Measurements from ENCODE around the gene ANGPTL4.
"Not testable (repeated sequence)": the region's sequence is repeated elsewhere in the genome, so short reads cannot be mapped to it uniquely, and the experiment has no call there.

Gene ANGPTL4

DNA sequence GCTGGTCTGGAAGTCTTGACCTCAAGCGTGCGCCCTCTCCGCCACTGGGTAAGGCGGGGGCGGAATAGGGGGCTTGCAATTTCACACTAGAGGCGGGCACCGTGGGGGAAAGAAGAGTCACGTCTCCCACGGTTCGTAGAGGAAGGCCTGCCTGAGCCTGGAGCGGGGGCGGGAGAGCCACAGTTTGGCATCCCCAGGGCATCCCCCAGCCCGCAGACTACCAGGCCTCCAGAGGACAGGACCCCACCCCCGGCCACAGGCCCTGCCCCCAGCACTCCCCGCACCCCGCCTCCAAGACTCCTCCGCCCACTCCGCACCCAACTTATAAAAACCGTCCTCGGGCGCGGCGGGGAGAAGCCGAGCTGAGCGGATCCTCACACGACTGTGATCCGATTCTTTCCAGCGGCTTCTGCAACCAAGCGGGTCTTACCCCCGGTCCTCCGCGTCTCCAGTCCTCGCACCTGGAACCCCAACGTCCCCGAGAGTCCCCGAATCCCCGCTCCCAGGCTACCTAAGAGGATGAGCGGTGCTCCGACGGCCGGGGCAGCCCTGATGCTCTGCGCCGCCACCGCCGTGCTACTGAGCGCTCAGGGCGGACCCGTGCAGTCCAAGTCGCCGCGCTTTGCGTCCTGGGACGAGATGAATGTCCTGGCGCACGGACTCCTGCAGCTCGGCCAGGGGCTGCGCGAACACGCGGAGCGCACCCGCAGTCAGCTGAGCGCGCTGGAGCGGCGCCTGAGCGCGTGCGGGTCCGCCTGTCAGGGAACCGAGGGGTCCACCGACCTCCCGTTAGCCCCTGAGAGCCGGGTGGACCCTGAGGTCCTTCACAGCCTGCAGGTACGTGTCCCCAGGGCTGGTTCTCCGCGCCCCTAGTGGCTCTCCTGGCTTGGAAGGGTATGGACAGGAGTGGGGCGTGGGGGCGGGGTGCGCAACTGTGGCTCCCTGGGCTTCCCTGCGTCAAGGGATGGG, at the start of gene ANGPTL4:
Gene ANGPTL4 (plus strand): TSS at position 353 of the 969 bp plus-strand sequence. CDS start 167 bp downstream, at position 520.
- DNase-seq (ENCODE audit: low read depth in 2 of 2): no peak

DNA sequence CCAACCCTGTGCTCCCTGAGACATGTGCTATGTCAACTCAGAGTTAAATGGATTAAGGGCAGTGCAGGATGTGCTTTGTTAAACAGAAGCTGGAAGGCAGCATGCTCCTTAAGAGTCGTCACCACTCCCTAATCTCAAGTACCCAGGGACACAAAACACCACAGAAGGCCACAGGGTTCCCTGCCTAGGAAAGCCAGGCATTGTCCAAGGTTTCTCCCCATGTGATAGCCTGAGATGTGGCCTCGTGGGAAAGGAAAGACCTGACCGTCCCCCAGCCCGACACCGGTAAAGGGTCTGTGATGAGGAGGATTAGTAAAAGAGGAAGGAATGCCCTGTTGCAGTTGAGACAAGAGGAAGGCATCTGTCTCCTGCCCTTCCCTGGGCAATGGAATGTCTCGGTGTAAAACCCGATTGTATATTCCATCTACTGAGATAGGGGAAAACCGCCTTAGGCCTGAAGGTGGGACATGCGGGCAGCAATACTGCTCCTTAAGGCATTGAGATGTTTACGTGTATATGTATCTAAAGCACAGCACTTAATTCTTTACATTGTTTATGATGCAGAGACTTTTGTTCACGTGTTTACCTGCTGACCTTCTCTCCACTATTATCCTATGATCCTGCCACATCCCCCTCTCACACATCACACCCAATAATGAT, 48.8 kb upstream of the ANGPTL4 start:
- not testable (repeated sequence) for DNase-seq (ENCODE audit: low read depth in 2 of 2)

- no peak for DNase-seq (ENCODE audit: low read depth in 2 of 2)
Observed at GRCh38 chr19:8316351-8317125, 47.4 kb upstream of the ANGPTL4 start.

DNA sequence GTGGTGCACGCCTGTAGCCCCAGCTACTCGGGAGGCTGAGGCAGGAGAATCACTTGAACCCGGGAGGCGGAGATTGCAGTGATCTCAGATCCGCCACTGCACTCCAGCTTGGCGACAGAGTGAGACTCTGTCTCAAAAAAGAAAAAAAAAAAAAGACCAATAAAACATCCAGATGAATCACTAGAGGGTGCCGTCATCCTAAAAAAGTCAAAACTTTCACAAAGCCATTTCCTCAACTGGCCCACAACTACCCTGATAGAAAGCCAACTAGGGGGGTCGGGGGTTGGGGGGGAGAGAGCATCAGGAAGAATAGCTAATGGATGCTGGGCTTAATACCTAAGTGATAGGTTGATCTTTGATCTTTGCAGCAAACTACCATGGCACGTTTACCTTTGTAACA, 45.1 kb upstream of the ANGPTL4 start:
- DNase-seq (ENCODE audit: low read depth in 2 of 2): not testable (repeated sequence)

DNA sequence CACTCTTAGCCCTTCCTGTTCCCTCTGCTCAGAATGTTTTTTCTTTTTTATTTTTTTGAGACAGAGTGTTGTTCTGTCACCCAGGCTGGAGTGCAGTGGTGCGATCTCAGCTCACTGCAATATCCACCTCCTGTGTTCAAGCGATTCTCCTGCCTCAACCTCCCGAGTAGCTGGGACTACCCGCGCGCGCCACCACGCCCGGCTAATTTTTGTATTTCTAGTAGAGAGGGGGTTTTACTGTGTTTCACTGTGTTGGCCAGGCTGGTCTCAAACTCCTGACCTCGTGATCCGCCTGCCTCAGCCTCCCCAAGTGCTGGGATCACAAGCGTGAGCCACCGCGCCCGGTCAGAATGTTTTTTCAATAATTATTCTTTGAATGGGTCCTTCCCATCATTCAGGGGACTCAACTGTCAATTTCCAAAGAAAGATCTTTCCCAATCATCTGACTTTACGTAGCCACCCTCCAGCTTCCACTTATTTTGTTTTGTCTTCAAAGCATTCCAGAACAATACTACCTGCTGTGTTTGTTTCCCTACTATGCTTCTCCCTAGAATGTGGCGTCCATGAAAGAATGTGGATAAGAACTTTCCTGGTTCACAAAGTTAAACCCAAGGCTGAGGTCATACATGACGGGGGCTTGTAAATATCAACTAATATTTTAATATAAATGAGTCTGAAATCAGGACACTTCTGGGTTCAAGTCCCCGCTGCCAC, 44.0 kb upstream of the ANGPTL4 start:
- no peak for DNase-seq (ENCODE audit: low read depth in 2 of 2)

DNA sequence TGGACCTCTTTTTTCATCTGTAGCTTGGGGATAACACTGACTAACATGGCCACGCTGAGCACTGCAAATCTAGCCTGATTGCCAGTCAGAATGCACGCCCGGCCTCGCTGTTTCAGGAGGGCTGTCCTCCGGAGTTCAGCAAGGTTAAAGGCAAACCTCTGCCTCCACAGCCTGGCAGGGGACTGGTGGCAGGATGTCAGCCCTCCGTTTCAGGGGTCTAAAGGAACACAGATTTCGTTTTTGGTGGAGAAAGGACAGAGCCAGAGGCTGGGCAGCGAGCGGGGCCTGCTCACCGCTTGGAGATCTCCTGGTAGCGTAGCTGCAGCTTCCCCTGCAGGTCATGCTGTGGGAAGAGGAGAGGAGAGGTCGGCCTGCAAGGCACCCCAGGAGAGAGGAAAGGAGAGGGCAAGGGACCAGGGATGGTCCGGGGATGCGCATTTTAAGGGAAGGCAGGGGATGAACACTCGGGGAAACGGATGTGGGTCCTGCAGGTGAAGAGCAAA, 43.3 kb upstream of the ANGPTL4 start:
- no peak for DNase-seq (ENCODE audit: low read depth in 2 of 2)

DNA sequence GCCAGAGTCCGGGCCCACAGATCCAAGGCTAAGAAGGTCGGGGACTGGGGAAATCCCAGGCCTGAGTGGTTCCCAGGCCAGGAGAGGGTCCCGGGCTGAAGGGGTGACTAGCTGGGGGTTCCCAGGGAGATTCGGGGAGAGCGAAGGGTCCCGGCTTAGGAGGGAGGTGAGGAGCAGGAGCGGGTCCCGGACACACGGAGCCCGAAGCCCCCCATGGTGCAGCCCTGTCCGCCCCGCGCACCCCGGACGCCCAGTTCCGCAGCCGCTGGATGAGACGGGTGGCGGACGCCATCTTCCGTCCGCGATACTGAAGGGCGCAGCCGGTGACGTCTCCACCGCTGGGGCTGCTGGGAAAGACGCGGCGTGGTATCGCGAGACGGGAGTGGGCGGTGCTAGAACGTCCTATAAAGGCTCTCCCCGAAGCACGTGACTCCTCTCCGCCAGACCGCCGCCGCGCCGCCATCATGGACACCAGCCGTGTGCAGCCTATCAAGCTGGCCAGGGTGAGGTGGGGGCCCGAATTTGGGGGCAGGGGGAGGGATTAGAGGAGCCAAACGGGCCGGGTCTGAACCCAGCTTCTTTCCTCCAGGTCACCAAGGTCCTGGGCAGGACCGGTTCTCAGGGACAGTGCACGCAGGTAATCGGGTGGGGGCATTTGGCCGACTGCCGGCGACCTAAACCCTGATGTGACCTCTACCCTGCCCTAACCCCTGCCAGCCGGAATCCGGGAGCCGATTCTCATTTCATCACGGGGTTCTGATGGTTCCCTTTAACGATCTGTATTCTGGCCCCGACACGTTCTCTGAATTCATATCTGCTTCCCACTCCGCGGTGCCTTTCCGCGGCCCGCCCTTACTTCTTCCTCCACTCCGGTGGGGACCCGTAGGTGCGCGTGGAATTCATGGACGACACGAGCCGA, 42.6 kb upstream of the ANGPTL4 start, which contains the start of the genes NDUFA7 and RPS28:
Gene NDUFA7 (minus strand): TSS at position 309 of the 919 bp plus-strand sequence. CDS start 17 bp downstream, at position 292.
Gene RPS28 (plus strand): TSS at position 430 of the 919 bp plus-strand sequence. CDS start 35 bp downstream, at position 465.
- peak; percentile 93 to 96 for DNase-seq (ENCODE audit: low read depth in 2 of 2)

GRCh38 chr19:8321986-8322637, 41.8 kb upstream of the ANGPTL4 start:
- no peak for DNase-seq (ENCODE audit: low read depth in 2 of 2)

GRCh38 chr19:8322638-8322997, 41.3 kb upstream of the ANGPTL4 start:
- DNase-seq (ENCODE audit: low read depth in 2 of 2): no peak

GRCh38 chr19:8323781-8324185, 40.2 kb upstream of the ANGPTL4 start:
- DNase-seq (ENCODE audit: low read depth in 2 of 2): no peak

DNA sequence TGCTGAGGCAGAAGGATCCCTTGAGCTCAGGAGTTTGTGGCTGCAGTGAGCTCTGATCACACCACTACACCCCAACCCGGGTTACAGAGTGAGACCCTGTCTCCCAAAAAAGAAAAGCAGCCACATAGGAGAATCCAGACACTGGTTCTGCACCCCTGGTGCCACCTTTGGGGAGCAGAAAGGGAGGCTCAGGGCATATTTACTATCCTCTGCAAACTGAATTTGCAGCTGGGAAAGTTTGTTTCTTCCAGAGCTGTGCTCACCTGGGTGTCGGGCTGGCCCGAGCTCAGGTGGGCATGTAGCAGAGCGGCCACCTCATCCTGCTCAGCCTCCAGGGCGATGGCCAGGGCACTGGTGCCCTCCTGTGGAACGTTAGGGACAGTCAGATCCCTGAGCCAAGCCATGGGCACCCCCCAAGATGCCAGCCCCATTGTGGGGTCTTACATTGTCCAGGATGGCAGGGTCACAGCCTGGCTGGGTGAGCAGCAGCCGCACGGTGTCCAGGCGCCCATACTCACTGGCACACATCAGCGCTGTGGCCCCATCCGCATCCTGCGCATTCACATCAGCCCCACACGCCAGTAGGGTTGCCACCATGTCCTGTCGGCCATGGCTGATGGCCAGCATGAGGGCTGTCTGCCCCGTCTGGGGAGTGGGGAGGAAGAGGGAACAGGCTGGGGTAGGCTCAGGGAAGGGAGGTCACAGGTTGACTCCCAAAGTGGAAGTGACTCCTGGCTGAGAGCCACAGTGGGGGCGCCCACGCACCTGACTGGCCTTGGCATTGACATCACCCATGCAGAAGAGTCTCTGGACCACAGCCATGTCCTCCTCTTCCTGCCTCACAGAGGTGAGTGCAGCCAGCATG, 39.5 kb upstream of the ANGPTL4 start:
- no peak for DNase-seq (ENCODE audit: low read depth in 2 of 2)

- no peak for DNase-seq (ENCODE audit: low read depth in 2 of 2)
Observed at GRCh38 chr19:8325454-8325853, 38.5 kb upstream of the ANGPTL4 start.

GRCh38 chr19:8329996-8330395, 34.0 kb upstream of the ANGPTL4 start:
- no peak for DNase-seq (ENCODE audit: low read depth in 2 of 2)

- no peak for DNase-seq (ENCODE audit: low read depth in 2 of 2)
Observed at GRCh38 chr19:8331263-8331845, 32.6 kb upstream of the ANGPTL4 start.

DNA sequence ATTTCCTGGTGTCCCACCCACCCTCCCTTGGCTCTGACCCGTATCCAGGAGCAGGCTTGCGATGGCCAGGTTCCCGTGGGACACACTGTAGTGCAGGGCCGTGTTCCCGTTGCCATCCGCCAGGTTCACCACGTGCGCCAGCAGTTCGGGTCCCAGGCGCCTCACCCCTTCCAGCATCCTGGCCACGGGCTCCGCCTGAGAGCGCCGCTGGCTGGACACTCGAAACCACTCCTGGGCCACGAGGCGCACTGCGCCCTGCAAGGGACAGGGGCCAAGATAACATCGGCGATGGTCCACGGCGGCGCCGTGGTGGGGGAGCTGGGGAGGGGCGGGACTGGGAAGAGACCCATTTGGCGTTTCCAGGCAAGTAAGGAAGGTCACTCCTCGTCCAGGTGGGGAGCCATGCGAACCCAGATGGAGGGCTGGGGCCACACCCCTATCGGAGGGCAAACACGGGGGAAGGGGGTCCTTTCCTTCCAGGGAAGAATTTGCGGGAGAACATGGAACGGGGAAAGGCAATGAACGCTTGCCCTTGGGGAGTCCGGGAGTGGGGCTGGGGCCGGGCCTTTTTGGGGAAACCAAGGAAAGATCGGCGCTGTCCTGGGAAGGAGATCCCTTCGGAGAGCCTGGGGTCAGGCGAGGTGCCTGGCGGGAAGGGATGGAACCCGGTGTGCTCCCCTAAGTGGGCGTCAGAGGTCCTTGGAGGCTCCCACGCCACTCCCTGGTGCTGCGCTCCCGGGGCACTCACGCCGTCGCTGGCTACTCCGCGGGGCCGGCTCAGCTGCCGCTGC, 30.8 kb upstream of the ANGPTL4 start:
- DNase-seq (ENCODE audit: low read depth in 2 of 2): no peak

GRCh38 chr19:8333767-8334457, 30.0 kb upstream of the ANGPTL4 start:
- no peak for DNase-seq (ENCODE audit: low read depth in 2 of 2)
